Putamen (tissue), 1 donor: ENCODE measurements around the gene ATP11A.

Source experiments
- DNase-seq: peaks from one replicate; pipeline ENCODE4 v3.0.0-alpha.2; 2016; ENCODE audit warnings: low spot score

Gene ATP11A

GRCh38 chr13:112689303-112690245 lies at the start of gene ATP11A:
TSS of gene ATP11A (plus strand) at chr13:112690038. CDS start at chr13:112690417, 379 bp downstream.
- peak; percentile 92 for DNase-seq

GRCh38 chr13:112641456-112642089 lies 48.3 kb upstream of the ATP11A start:
- DNase-seq = no peak

- DNase-seq = no peak
These were observed 47.8 kb upstream of the ATP11A start for GRCh38 chr13:112642090-112642460.

GRCh38 chr13:112643759-112644459 lies 45.9 kb upstream of the ATP11A start:
- DNase-seq = no peak

- DNase-seq = no peak
These were observed 44.4 kb upstream of the ATP11A start for GRCh38 chr13:112645327-112645914.

GRCh38 chr13:112647256-112647655 lies 42.6 kb upstream of the ATP11A start:
- no peak for DNase-seq

GRCh38 chr13:112648101-112648500 lies 41.7 kb upstream of the ATP11A start:
- no peak for DNase-seq

GRCh38 chr13:112648966-112649690 lies 40.7 kb upstream of the ATP11A start:
- DNase-seq = peak; percentile 22

GRCh38 chr13:112651311-112651710 lies 38.5 kb upstream of the ATP11A start:
- DNase-seq = peak; percentile 49

GRCh38 chr13:112651750-112652511 lies 37.9 kb upstream of the ATP11A start:
- no peak for DNase-seq

- DNase-seq = no peak
These were observed 37.2 kb upstream of the ATP11A start for GRCh38 chr13:112652512-112653070.

GRCh38 chr13:112653071-112653470 lies 36.8 kb upstream of the ATP11A start:
- DNase-seq = no peak

GRCh38 chr13:112655913-112656312 lies 33.9 kb upstream of the ATP11A start:
- DNase-seq = no peak

GRCh38 chr13:112657850-112658445 lies 31.9 kb upstream of the ATP11A start:
- no peak for DNase-seq

GRCh38 chr13:112658808-112659207 lies 31.0 kb upstream of the ATP11A start:
- DNase-seq = no peak

- DNase-seq = no peak
These were observed 28.5 kb upstream of the ATP11A start for GRCh38 chr13:112661291-112661690.

GRCh38 chr13:112664501-112665203 lies 25.2 kb upstream of the ATP11A start:
- no peak for DNase-seq

GRCh38 chr13:112668924-112669323 lies 20.9 kb upstream of the ATP11A start:
- DNase-seq = no peak

- no peak for DNase-seq
These were observed 19.8 kb upstream of the ATP11A start for GRCh38 chr13:112669881-112670499.
